HG03060 (cell line): ENCODE data around the gene TSPEAR.
"Not testable (repeated sequence)": the region's sequence is repeated elsewhere in the genome, so short reads cannot be mapped to it uniquely, and the experiment has no call there.

Experiments used
- ATAC-seq: cut with Tn5 transposase; IDR thresholded peaks from one replicate; pipeline ENCODE4 v1.9.1; 2021; ENCODE audit warnings: low read depth, moderate number of reproducible peaks; ENCODE audit not compliant: unreplicated experiment

Gene TSPEAR

GRCh38 chr21:44657635-44658540 is 53.5 kb downstream of the TSPEAR start, which contains the start of gene KRTAP12-3:
Gene KRTAP12-3, plus strand, starts transcription at chr21:44657932. Its CDS starts 48 bp downstream, at chr21:44657980.
- no peak for ATAC-seq

DNA sequence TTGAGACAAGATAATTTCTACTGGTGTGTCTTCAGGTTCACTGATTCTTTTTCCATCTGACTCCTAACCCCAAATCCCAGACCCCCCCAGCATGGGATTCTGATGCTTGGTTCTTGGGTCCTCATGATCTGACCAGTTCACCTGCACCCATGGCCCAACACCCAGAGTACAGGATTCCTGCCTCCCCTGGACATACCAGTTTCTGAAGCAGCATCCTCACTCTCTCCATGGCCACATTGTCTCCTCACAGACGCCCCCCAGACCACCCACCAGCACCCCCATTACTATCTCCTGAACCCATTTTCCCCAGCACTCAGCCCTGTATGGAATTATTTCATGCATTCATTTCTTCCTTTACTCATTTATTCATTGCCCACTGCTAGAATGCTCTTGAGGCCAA is 54.5 kb downstream of the TSPEAR start:
- no peak for ATAC-seq

GRCh38 chr21:44654576-44655175 is 56.7 kb downstream of the TSPEAR start, which contains the start of gene KRTAP12-4:
Gene KRTAP12-4, minus strand, starts transcription at chr21:44654659. Its CDS starts 45 bp downstream, at chr21:44654614.
- no peak for ATAC-seq

- ATAC-seq, result no peak
These were observed 57.5 kb downstream of the TSPEAR start for GRCh38 chr21:44653656-44654575.

DNA sequence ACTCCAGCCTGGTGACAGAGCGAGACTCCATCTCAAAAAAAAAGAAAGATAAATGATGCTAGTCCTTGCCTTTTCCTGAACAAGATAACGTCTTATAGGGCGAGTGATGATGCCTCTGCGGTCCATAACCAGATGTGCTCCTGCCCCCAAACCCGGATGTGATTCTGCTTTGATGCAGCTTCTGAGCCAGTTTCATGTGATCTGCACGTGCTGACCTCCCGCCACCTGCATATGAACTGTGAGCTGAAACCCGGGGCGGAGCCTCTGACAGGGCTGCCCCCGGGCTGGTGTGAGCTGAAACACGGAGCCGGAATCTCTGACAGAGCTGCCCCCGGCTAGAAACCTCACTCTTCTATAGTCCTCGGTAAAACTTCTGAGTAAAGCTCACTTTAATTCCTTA is 58.2 kb downstream of the TSPEAR start:
- no peak for ATAC-seq

- ATAC-seq, result no peak
These were observed 60.2 kb downstream of the TSPEAR start for GRCh38 chr21:44650973-44651675.

DNA sequence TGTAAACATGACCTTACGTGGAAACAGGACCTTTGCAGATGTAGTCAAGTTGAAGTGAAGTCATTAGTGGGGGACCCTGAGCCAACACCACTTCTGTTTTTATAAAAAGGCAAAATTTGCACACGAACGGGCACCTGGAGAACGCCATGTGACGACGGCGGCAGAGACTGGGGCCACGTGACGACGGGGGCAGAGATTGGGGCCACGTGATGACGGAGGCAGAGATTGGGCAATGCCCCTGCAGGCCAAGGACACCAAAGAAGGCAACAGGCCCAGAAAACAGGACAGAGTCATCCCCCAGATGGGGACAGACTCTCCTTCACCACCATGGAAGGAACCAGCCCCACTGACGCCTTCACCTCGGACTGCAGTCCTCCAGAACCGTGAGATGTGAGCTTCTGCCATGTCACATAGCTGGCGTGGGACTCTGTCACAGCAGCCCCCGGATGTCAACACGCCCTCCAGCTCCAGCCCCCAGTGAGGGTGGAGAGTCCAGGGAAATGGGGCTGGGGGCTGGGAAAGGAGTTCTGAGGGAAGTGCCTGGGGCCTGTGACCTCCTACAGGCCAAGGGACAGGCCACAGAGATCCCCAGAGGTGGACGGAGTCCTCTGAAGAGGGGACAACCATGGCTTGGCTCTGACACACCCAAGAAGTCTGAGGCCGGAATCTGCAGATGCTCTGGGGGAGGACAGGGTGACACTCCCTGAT is 61.0 kb downstream of the TSPEAR start:
- ATAC-seq, result no peak

GRCh38 chr21:44649521-44650100 is 61.8 kb downstream of the TSPEAR start:
- ATAC-seq, result no peak

DNA sequence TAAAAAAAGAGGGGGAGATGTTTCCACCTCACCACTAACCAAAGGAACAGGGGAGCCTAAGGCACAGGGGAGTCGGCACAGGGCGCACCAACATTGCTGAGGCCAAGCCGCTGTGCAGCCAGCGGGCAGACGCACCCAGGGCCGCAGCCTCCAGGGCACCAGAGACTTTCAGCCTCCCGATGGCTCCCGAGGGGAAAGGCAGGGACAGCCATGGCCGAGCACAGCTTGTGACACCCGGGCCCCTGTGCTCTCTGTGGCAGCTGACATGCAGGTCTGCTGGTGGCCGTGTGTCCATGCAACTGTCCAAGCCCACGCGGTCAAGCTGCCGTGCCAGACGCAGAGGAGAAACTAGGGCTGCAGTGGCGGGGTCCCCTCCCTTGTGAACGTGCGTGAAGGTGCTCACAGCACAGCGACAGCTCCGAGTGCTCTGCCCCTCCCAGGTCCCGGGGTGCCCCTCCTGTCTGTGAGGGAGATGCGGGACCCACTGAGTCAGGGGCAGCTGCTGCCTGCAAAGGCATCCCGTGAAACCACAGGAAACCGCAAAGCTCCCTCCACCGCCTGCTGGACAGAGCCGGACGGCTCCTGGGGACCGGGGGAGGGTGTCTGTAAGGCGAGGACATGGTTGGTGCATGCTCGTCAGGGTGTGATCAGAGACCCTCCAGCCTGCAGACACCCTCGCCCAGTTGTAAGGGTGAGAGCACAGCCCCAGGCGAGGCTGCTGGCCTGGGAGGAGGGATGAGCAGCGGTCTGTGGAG is 62.6 kb downstream of the TSPEAR start:
- no peak for ATAC-seq

- ATAC-seq, result no peak
These were observed 64.2 kb downstream of the TSPEAR start for GRCh38 chr21:44647222-44647552.

DNA sequence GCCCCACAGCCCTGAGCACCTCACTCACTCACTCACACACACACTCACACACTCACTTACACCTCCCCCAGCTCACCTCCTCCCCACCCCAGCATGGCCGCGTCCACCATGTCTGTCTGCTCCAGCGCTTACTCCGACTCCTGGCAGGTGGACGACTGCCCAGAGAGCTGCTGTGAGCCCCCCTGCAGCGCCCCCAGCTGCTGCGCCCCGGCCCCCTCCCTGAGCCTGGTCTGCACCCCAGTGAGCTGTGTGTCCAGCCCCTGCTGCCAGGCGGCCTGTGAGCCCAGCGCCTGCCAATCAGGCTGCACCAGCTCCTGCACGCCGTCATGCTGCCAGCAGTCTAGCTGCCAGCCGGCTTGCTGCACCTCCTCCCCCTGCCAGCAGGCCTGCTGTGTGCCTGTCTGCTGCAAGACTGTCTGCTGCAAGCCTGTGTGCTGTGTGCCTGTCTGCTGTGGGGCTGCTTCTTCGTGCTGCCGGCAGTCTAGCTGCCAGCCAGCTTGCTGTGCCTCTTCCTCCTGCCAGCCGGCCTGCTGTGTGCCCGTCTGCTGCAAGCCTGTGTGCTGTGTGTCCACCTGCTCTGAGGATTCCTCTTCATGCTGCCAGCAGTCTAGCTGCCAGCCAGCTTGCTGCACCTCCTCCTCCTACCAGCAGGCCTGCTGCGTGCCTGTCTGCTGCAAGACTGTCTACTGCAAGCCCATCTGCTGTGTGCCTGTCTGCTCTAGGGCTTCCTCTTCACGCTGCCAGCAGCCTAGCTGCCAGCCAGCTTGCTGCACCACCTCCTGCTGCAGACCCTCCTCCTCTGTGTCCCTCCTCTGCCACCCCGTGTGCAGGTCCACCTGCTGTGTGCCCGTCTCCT is 64.8 kb downstream of the TSPEAR start, which contains the start of gene KRTAP10-11:
Gene KRTAP10-11 (plus strand): TSS at position 49 of the 856 bp plus-strand sequence. CDS start 45 bp downstream, at position 94.
- ATAC-seq, result not testable (repeated sequence)

DNA sequence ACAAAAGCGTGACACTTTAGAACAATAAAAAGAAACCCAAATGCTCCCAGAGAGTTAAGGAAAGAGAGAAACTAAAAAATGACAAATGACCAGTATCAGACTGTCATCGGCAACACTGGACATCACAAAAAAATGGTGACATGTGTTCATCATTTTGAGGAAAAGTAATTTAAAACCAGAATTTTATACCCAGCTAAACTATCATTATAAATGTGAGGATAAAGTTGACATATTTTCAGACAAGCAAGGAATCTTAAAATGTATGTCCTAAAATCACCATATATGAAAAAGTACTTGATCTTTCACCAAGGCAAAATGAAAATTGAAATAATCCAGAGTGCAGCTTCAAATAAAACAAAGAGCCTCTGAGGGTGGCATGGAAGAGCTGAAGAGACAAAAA is 66.5 kb downstream of the TSPEAR start:
- ATAC-seq, result no peak

DNA sequence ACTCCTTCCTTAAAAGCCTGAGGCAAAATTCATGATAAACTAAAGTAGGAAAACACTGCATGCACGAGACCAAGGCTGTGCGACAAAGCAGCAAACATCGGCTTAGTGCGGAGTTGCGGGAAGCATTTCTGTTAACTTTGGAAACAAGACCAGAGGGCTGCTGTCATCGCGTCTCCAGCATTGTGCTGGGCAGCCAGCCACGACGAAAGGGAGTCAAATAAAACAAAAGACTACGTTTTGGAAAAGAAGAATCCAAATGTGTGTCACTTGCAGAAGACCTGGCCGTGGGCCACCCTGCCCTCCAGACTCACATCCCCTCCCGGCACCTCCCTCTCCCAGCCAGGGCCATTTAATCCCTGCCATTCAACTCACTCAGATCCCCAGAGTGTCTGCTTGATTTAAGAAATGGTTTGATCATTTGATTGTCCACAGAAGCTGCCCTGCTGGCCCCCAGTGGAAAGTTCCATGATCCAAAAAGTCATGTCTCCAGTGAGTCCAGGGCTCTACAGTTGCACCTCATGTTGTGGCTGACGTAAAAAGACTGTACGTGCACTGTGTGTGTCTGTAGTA is 67.5 kb downstream of the TSPEAR start:
- ATAC-seq, result no peak

DNA sequence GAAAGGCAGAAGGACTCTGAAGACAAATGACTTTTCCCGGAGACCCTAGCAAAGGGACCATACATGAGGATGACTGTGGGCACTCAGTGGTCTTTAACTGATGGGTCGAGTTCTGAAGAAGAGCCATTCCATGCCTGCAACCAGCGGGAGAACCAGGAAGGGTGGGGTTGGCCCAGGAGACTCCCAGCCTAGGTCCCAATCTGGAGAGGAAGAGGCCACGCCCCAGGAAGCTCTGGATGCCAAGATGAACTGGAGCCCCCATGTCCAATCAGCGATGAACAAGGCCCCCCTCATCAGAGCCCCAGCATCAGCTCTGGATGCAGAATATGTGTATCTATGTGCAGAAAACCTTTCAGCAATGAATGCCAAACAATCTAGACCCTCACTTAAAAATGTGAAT is 70.6 kb downstream of the TSPEAR start:
- no peak for ATAC-seq

- no peak for ATAC-seq
These were observed 72.1 kb downstream of the TSPEAR start for GRCh38 chr21:44639331-44639655.

- ATAC-seq, result not testable (repeated sequence)
These were observed 72.7 kb downstream of the TSPEAR start for GRCh38 chr21:44638506-44639330.
